HCT116 (cell line): ENCODE data around the gene TMEM54.
A peak's percentile ranks its signal among the peaks of the same experiment; 100 is the strongest.

ENCODE experiments used
- CEBPB ChIP-seq: IDR thresholded peaks from 2 replicates; pipeline ENCODE4 v1.6.1; 2012; ENCODE audit warnings: low read depth
- CTCF ChIP-seq, 3 experiments: fragments of 200-600 bp in 1 of 3; sonication (generic) in 1 of 3; IDR thresholded peaks in 2 of 3; conservative IDR thresholded peaks in 1 of 3; 2 replicates each; pipeline ENCODE4 v1.5.1; 2012 to 2017; ENCODE audit warnings: low read depth in 2 of 3, low read length in 2 of 3, antibody characterized with exemption in 1 of 3, borderline replicate concordance in 1 of 3, control low read depth in 1 of 3, mild to moderate bottlenecking in 1 of 3, mixed read lengths in 1 of 3, mixed run types in 1 of 3, moderate library complexity in 1 of 3; ENCODE audit not compliant: insufficient read depth in 1 of 3
- EZH2 ChIP-seq: fragments of 200-600 bp; sonication (generic); IDR thresholded peaks from 2 replicates; pipeline ENCODE4 v1.6.1; 2017; ENCODE audit warnings: antibody characterized with exemption, mixed run types
- FOSL1 ChIP-seq: IDR thresholded peaks from 2 replicates; pipeline ENCODE4 v1.6.1; 2012; ENCODE audit warnings: low read depth
- POLR2AphosphoS5 ChIP-seq: IDR thresholded peaks from 2 replicates; pipeline ENCODE4 v1.6.1; 2011; ENCODE audit warnings: mild to moderate bottlenecking, low read depth, low read length, moderate library complexity
- SIN3A ChIP-seq: IDR thresholded peaks from 2 replicates; pipeline ENCODE4 v1.6.1; 2012; ENCODE audit warnings: low read depth
- YY1 ChIP-seq: IDR thresholded peaks from 2 replicates; pipeline ENCODE4 v1.6.1; 2011; ENCODE audit warnings: low read length, low read depth, moderate library complexity, mild to moderate bottlenecking; ENCODE audit not compliant: insufficient replicate concordance; ENCODE audit errors: extremely low read depth
- ZFX ChIP-seq: fragments of 450-650 bp; IDR thresholded peaks from 2 replicates; pipeline ENCODE4 v1.6.1; 2017

GRCh38 chr1:32876341-32877210 is 24.6 kb downstream of the TMEM54 start:
- peak; percentile 86 to 98 (median 97) for TF ChIP-seq CTCF (IDR thresholded peaks at IDR 0.05 in 2 of 3, conservative IDR thresholded peaks at IDR 0.05 in 1 of 3; ENCODE audit: borderline replicate concordance in 1 of 3, insufficient read depth in 1 of 3, low read depth in 2 of 3, low read length in 2 of 3)
- no peak for TF ChIP-seq CEBPB
- no peak for TF ChIP-seq ZFX
- no peak for TF ChIP-seq POLR2AphosphoS5
- no peak for TF ChIP-seq FOSL1
- peak; percentile 22 for TF ChIP-seq YY1
- no peak for TF ChIP-seq EZH2
- TF ChIP-seq SIN3A = no peak
